Activated T-cell treated with anti-CD3 and anti-CD28 coated beads, Interleukin-2, amount 50 U/mL, for 48 hours (primary cell): ENCODE data around the gene CEL.
"Not testable (repeated sequence)": the region's sequence is repeated elsewhere in the genome, so short reads cannot be mapped to it uniquely, and the experiment has no call there.

Experiments used
- DNase-seq, 2 experiments: peaks; one replicate each; pipeline ENCODE4 v3.0.0-alpha.2; 2020

The CEL gene

GRCh38 chr9:133048595-133048994 is 13.2 kb upstream of the CEL start:
- peak in 1 of 2 experiments; percentile 37 for DNase-seq

- DNase-seq = no peak
These were observed 12.7 kb upstream of the CEL start for GRCh38 chr9:133049043-133049442.

GRCh38 chr9:133050142-133050541 is 11.6 kb upstream of the CEL start:
- DNase-seq = no peak

GRCh38 chr9:133050781-133051180 is 11.0 kb upstream of the CEL start:
- no peak for DNase-seq

GRCh38 chr9:133051281-133051900 is 10.4 kb upstream of the CEL start:
- DNase-seq = no peak

GRCh38 chr9:133051966-133052539 is 9.7 kb upstream of the CEL start:
- no peak for DNase-seq

GRCh38 chr9:133054194-133054890 is 7.4 kb upstream of the CEL start:
- DNase-seq = no peak

GRCh38 chr9:133054966-133055365 is 6.8 kb upstream of the CEL start:
- DNase-seq = no peak

- DNase-seq = no peak
These were observed 5.9 kb upstream of the CEL start for GRCh38 chr9:133055788-133056420.

- DNase-seq = no peak
These were observed 5.2 kb upstream of the CEL start for GRCh38 chr9:133056533-133056932.

GRCh38 chr9:133057006-133057405 is 4.8 kb upstream of the CEL start:
- DNase-seq = no peak

- no peak for DNase-seq
These were observed 4.2 kb upstream of the CEL start for GRCh38 chr9:133057553-133057952.

- DNase-seq = no peak
These were observed 3.7 kb upstream of the CEL start for GRCh38 chr9:133058071-133058470.

- no peak for DNase-seq
These were observed 3.0 kb upstream of the CEL start for GRCh38 chr9:133058550-133059320.

- DNase-seq = no peak
These were observed 2.2 kb upstream of the CEL start for GRCh38 chr9:133059623-133060022.

GRCh38 chr9:133060417-133060841 is 1.4 kb upstream of the CEL start:
- DNase-seq = no peak

- DNase-seq = not testable (repeated sequence)
These were observed 590 bp upstream of the CEL start for GRCh38 chr9:133061019-133061763.

GRCh38 chr9:133062569-133062968 is 788 bp downstream of the CEL start:
- DNase-seq = not testable (repeated sequence)

- DNase-seq = no peak
These were observed 1.3 kb downstream of the CEL start for GRCh38 chr9:133063159-133063499.

GRCh38 chr9:133063500-133064231 is 1.9 kb downstream of the CEL start:
- DNase-seq = no peak

- no peak for DNase-seq
These were observed 2.7 kb downstream of the CEL start for GRCh38 chr9:133064241-133065069.
